HCT116 (cell line): ENCODE data around the gene BCAR3. TPM values are rescaled to one million over a fixed set of nuclear protein-coding genes. Genes with fewer than 3 reads are reported as not detected.

Source experiments
- ATAC-seq: fragments of 200-7000 bp; cut with Tn5 transposase; 2 replicates; pipeline ENCODE4 v1.9.1; 2020; ENCODE audit warnings: mild to moderate bottlenecking, moderate library complexity
- BruUV-seq: library from RNA; stranded (reverse); fragments of 400-500 nt; replicated peaks from 2 replicates; lab custom pipeline; 2021; lab: Mats Ljungman, UMichigan
- CTCF ChIA-PET: fragments of 300-600 bp; sonication (Branson Sonifier 250); formaldehyde crosslinking; loops from one replicate; lab custom pipeline; 2021; ENCODE audit warnings: antibody characterized with exemption; lab: Charles Lee
- POLR2A ChIA-PET: fragments of 300-600, 350-600 bp; sonication (Branson Sonifier 250); formaldehyde crosslinking; loops from one replicate; lab custom pipeline; 2021; ENCODE audit warnings: antibody characterized with exemption; lab: Charles Lee
- RAD21 ChIA-PET, 2 experiments: fragments of 300-600 bp; sonication (Branson Sonifier 250); formaldehyde crosslinking; loops; one replicate each; lab custom pipeline; 2023; ENCODE audit warnings: low total read pairs in 2 of 2; ENCODE audit not compliant: uncharacterized antibody in 2 of 2, unreplicated experiment in 2 of 2, low non-redundant PET in 1 of 2; lab: Charles Lee
- DNase-seq: peaks from one replicate; pipeline ENCODE4 v3.0.0-alpha.2; 2010; ENCODE audit warnings: low read depth, low spot score
- H2AFZ ChIP-seq: fragments of 200-600 bp; shearing (Covaris generic), sonication (generic); 2 replicates; pipeline ENCODE4 v1.6.1; 2017; ENCODE audit warnings: low read depth, mixed run types, mixed read lengths, antibody characterized with exemption, low read length; ENCODE audit not compliant: poor library complexity, severe bottlenecking
- H3K27ac ChIP-seq: 2 replicates; pipeline ENCODE4 v1.5.1; 2012; ENCODE audit warnings: low read depth, low read length
- H3K27me3 ChIP-seq: fragments of 200-600 bp; sonication (generic); 2 replicates; pipeline ENCODE4 v1.6.1; 2016; ENCODE audit warnings: mixed run types, low read length, mixed read lengths; ENCODE audit not compliant: insufficient read depth
- H3K36me3 ChIP-seq, 2 experiments: fragments of 200-500 bp in 1 of 2; fragments of 200-600 bp in 1 of 2; sonication (Bioruptor generic) in 1 of 2; sonication (generic) in 1 of 2; 2 replicates each; pipeline versions ENCODE4 v1.5.1 to v1.6.1; 2014 to 2016; ENCODE audit warnings: low read length in 2 of 2, inconsistent platforms in 1 of 2, mixed read lengths in 1 of 2, mixed run types in 1 of 2; ENCODE audit not compliant: insufficient read depth in 2 of 2, control insufficient read depth in 1 of 2
- H3K4me1 ChIP-seq, 2 experiments: fragments of 200-600 bp in 1 of 2; sonication (generic) in 1 of 2; 2 replicates each; pipeline versions ENCODE4 v1.5.1 to v1.6.1; 2012 to 2017; ENCODE audit warnings: low read length in 2 of 2, inconsistent platforms in 1 of 2, mild to moderate bottlenecking in 1 of 2, mixed read lengths in 1 of 2, mixed run types in 1 of 2, moderate library complexity in 1 of 2; ENCODE audit not compliant: insufficient read depth in 2 of 2, control insufficient read depth in 1 of 2
- H3K4me2 ChIP-seq: fragments of 200-600 bp; sonication (generic); 2 replicates; pipeline ENCODE4 v1.6.1; 2017; ENCODE audit warnings: mixed run types, low read length, mixed read lengths
- H3K4me3 ChIP-seq, 2 experiments: fragments of 200-600 bp in 1 of 2; sonication (generic) in 1 of 2; replicated peaks in 1 of 2; 2 replicates each; pipeline ENCODE4 v1.5.1; 2011 to 2016; ENCODE audit warnings: low read length in 2 of 2, control low read depth in 1 of 2, low read depth in 1 of 2, mild to moderate bottlenecking in 1 of 2, mixed read lengths in 1 of 2, mixed run types in 1 of 2
- H3K79me2 ChIP-seq: fragments of 200-600 bp; sonication (generic); 2 replicates; pipeline ENCODE4 v1.6.1; 2017; ENCODE audit warnings: mild to moderate bottlenecking, mixed run types, low read length, moderate library complexity, mixed read lengths; ENCODE audit not compliant: insufficient read depth
- H3K9ac ChIP-seq: fragments of 200-600 bp; sonication (generic); 2 replicates; pipeline ENCODE4 v1.6.1; 2016; ENCODE audit warnings: low read length, mixed read lengths
- H3K9me2 ChIP-seq: fragments of 200-600 bp; sonication (generic), shearing (Covaris generic); 2 replicates; pipeline ENCODE4 v1.6.1; 2017; ENCODE audit warnings: mixed run types, mild to moderate bottlenecking, moderate library complexity; ENCODE audit not compliant: insufficient read depth
- H3K9me3 ChIP-seq, 2 experiments: fragments of 200-500 bp in 1 of 2; fragments of 200-600 bp in 1 of 2; sonication (Bioruptor generic) in 1 of 2; sonication (generic) in 1 of 2; 2 replicates each; pipeline ENCODE4 v1.6.1; 2014 to 2017; ENCODE audit warnings: low read length in 2 of 2, mixed read lengths in 2 of 2, inconsistent platforms in 1 of 2, low read depth in 1 of 2, mild to moderate bottlenecking in 1 of 2, mixed run types in 1 of 2, moderate library complexity in 1 of 2; ENCODE audit not compliant: control insufficient read depth in 1 of 2, insufficient read depth in 1 of 2
- H4K20me1 ChIP-seq: fragments of 200-600 bp; sonication (generic), shearing (Covaris generic); 2 replicates; pipeline ENCODE4 v1.6.1; 2017; ENCODE audit warnings: mixed run types, mild to moderate bottlenecking, moderate library complexity; ENCODE audit not compliant: insufficient read depth
- ATF3 ChIP-seq: IDR thresholded peaks from 2 replicates; pipeline ENCODE4 v1.6.1; 2012
- CBX3 ChIP-seq: IDR thresholded peaks from 2 replicates; pipeline ENCODE4 v1.6.1; 2012; ENCODE audit warnings: low read depth
- CEBPB ChIP-seq: IDR thresholded peaks from 2 replicates; pipeline ENCODE4 v1.6.1; 2012; ENCODE audit warnings: low read depth
- EGR1 ChIP-seq: IDR thresholded peaks from 2 replicates; pipeline ENCODE4 v1.6.1; 2012; ENCODE audit warnings: low read depth
- ELF1 ChIP-seq: IDR thresholded peaks from 2 replicates; pipeline ENCODE4 v1.6.1; 2012; ENCODE audit warnings: low read depth, borderline replicate concordance
- FOSL1 ChIP-seq: IDR thresholded peaks from 2 replicates; pipeline ENCODE4 v1.6.1; 2012; ENCODE audit warnings: low read depth
- POLR2AphosphoS5 ChIP-seq: IDR thresholded peaks from 2 replicates; pipeline ENCODE4 v1.6.1; 2011; ENCODE audit warnings: mild to moderate bottlenecking, low read depth, low read length, moderate library complexity
- SP1 ChIP-seq: IDR thresholded peaks from 2 replicates; pipeline ENCODE4 v1.6.1; 2012; ENCODE audit warnings: low read depth
- TCF7L2 ChIP-seq: IDR thresholded peaks from 2 replicates; pipeline ENCODE4 v1.7.0; 2011; ENCODE audit warnings: borderline replicate concordance, inconsistent platforms; ENCODE audit not compliant: insufficient read depth, insufficient read length; ENCODE audit errors: extremely low read depth
- ZFX ChIP-seq: fragments of 450-650 bp; IDR thresholded peaks from 2 replicates; pipeline ENCODE4 v1.6.1; 2017
- intact Hi-C: fragments of 100-400 bp; cut with micrococcal nuclease; formaldehyde crosslinking; loops from 2 replicates; pipeline ENCODE4 v1.10.0; 2022
- total RNA-seq: library from RNA; stranded (reverse); gene quantifications from one replicate; pipeline ENCODE4 v1.2.1, GENCODE V29; 2021; ENCODE audit not compliant: unreplicated experiment
- TF ChIP-seq, protein P1 (sequence below): IDR thresholded peaks from 2 replicates; pipeline ENCODE4 v1.6.1; 2012
- TF ChIP-seq, protein P2 (sequence below), 3 experiments: fragments of 200-600 bp in 1 of 3; sonication (generic) in 1 of 3; IDR thresholded peaks in 2 of 3; conservative IDR thresholded peaks in 1 of 3; 2 replicates each; pipeline ENCODE4 v1.5.1; 2012 to 2017; ENCODE audit warnings: low read depth in 2 of 3, low read length in 2 of 3, antibody characterized with exemption in 1 of 3, borderline replicate concordance in 1 of 3, control low read depth in 1 of 3, mild to moderate bottlenecking in 1 of 3, mixed read lengths in 1 of 3, mixed run types in 1 of 3, moderate library complexity in 1 of 3; ENCODE audit not compliant: insufficient read depth in 1 of 3

The BCAR3 gene
- total RNA-seq, 1 experiment from 2014 or later: 24.5 TPM

DNA sequence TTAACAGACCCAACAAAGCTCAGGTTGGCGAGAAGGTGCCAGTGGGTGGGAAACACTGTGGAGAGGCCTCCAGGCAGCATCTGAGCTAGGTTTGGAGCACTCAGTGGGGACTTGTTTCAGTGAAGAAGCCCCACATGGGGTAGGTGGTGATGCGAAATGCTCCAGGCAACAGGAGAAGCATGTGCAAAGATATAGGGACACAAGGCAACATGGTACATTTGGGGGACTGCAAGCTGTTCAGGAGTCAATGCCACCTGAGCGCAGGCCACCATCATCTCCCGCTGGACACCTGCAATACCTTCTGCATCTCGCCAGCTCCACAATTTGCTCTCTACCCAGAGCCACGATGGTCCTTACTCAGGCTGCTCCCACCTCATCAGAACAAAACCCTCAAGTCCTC, 28.0 kb downstream of the BCAR3 start:
- H3K9ac ChIP-seq: no peak overlapping the region
- no peaks in the 10 kb centered on the region; the same call in 1 of the 2 replicates for H4K20me1 ChIP-seq
- POLR2A ChIA-PET: no interaction called here

DNA sequence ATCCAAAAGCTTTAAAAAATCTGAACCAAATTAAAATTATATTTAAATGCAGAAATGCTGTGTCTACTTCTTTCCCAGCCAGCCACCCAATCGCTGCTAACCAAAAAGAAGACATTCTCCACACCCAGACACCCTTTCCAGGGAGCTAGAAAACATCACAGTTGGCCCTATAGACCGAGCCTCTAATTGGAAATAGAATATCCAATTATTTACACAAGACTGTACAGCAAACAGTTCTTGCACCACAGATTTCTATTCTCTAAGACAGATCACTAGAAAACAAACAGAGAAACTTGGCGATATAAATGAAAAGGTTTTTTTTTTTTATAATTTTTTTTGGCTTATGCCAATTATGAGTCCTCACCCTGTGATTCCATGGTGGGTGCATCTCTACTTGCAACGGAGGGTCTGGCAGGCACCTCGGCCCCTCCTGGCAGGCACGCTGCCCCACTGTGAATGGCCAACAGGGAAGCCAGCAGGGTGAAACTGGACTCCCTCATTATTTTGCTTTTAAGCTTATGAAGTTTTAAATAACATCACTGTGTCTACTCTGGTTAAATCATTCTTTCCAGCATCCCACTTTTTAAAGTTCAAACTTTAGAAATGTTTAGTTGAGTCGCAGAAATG, 29.2 kb downstream of the BCAR3 start:
- POLR2A ChIA-PET: no interaction called here
- CTCF ChIA-PET: no interaction called here

More for the DNA sequence above, 28.0 kb downstream of the BCAR3 start:
- Histone ChIP-seq H3K4me1 (peaks cover 0 to under 1% of the 10 kb centered on the region in 2 experiments; a peak in 1 of 4 replicates), H3K27me3 (no peaks in the 10 kb centered on the region), H3K4me2 (no peak overlapping the region), H3K9me2 (no peaks in the 10 kb centered on the region), H3K36me3 (peaks cover 0 to 36% of the 10 kb centered on the region in 2 experiments; a peak in 2 of 4 replicates), H3K27ac (no peak overlapping the region), H3K79me2 (peaks cover 100% of the 10 kb centered on the region), H3K4me3 (no peak overlapping the region), H3K9me3 (no peaks in the 10 kb centered on the region), H2AFZ (no peak overlapping the region)
- CTCF ChIA-PET: no interaction called here
- ATAC-seq (no peak), DNase-seq (no peak)
- RAD21 ChIA-PET: no interaction called here
- TF ChIP-seq POLR2AphosphoS5: no peak
- TF ChIP-seq, protein P1, sequence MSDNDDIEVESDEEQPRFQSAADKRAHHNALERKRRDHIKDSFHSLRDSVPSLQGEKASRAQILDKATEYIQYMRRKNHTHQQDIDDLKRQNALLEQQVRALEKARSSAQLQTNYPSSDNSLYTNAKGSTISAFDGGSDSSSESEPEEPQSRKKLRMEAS: no peak
- TF ChIP-seq CEBPB: no peak
- intact Hi-C loops: no loop called here
- no TSS peak for BruUV-seq

More for the DNA sequence above, 29.2 kb downstream of the BCAR3 start:
- no peak overlapping the region for H3K4me3 ChIP-seq
- TF ChIP-seq FOSL1 (no peak), SP1 (no peak), ELF1 (no peak), ATF3 (no peak), POLR2AphosphoS5 (no peak), CBX3 (no peak), EGR1 (no peak), CEBPB (no peak), ZFX (no peak), TCF7L2 (no peak)
- TF ChIP-seq, protein P2, sequence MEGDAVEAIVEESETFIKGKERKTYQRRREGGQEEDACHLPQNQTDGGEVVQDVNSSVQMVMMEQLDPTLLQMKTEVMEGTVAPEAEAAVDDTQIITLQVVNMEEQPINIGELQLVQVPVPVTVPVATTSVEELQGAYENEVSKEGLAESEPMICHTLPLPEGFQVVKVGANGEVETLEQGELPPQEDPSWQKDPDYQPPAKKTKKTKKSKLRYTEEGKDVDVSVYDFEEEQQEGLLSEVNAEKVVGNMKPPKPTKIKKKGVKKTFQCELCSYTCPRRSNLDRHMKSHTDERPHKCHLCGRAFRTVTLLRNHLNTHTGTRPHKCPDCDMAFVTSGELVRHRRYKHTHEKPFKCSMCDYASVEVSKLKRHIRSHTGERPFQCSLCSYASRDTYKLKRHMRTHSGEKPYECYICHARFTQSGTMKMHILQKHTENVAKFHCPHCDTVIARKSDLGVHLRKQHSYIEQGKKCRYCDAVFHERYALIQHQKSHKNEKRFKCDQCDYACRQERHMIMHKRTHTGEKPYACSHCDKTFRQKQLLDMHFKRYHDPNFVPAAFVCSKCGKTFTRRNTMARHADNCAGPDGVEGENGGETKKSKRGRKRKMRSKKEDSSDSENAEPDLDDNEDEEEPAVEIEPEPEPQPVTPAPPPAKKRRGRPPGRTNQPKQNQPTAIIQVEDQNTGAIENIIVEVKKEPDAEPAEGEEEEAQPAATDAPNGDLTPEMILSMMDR (IDR thresholded peaks at IDR 0.05 in 2 of 3, conservative IDR thresholded peaks at IDR 0.05 in 1 of 3; ENCODE audit: borderline replicate concordance in 1 of 3, insufficient read depth in 1 of 3, low read depth in 2 of 3, low read length in 2 of 3): no peak
- H2AFZ ChIP-seq: no peak overlapping the region
- RAD21 ChIA-PET: no interaction called here
- no peaks in the 10 kb centered on the region for H3K27me3 ChIP-seq
- H4K20me1 ChIP-seq: no peaks in the 10 kb centered on the region; the same call in 1 of the 2 replicates
- no peaks in the 10 kb centered on the region for H3K9me2 ChIP-seq
- peaks cover 100% of the 10 kb centered on the region for H3K79me2 ChIP-seq
- peaks cover 0 to 25% of the 10 kb centered on the region in 2 experiments; a peak in 2 of 4 replicates for H3K36me3 ChIP-seq
- ATAC-seq (no peak), DNase-seq (no peak)
- no peaks in the 10 kb centered on the region for H3K9me3 ChIP-seq
- intact Hi-C loops: no loop called here
- H3K4me1 ChIP-seq: no peaks in the 10 kb centered on the region; a peak in 1 of 4 replicates
- no peak overlapping the region for H3K27ac ChIP-seq
- H3K9ac ChIP-seq: no peak overlapping the region
- no TSS peak for BruUV-seq
- no peak overlapping the region for H3K4me2 ChIP-seq
